GM13977 (cell line): Measurements from ENCODE around the gene MED8.

Experiments
- DNase-seq: peaks from one replicate; pipeline ENCODE4 v3.0.0; 2012; ENCODE audit warnings: low spot score
- in situ Hi-C: fragments of 300-500 bp; cut with MboI; formaldehyde crosslinking; loops from one replicate; pipeline ENCODE4 v1.12.0; 2022; ENCODE audit warnings: low sequenced_read_pairs, low pct_unique_long_range_greater_than_20kb, mixed read lengths, inconsistent platforms; ENCODE audit not compliant: unreplicated experiment
- TF ChIP-seq, protein P1 (sequence below): IDR thresholded peaks from 2 replicates; pipeline ENCODE4 v1.5.1; 2012; ENCODE audit warnings: mild to moderate bottlenecking, control low read depth; ENCODE audit not compliant: insufficient read depth; ENCODE audit errors: extremely low read depth, missing control alignments

MED8 gene, protein sequence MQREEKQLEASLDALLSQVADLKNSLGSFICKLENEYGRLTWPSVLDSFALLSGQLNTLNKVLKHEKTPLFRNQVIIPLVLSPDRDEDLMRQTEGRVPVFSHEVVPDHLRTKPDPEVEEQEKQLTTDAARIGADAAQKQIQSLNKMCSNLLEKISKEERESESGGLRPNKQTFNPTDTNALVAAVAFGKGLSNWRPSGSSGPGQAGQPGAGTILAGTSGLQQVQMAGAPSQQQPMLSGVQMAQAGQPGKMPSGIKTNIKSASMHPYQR

DNA sequence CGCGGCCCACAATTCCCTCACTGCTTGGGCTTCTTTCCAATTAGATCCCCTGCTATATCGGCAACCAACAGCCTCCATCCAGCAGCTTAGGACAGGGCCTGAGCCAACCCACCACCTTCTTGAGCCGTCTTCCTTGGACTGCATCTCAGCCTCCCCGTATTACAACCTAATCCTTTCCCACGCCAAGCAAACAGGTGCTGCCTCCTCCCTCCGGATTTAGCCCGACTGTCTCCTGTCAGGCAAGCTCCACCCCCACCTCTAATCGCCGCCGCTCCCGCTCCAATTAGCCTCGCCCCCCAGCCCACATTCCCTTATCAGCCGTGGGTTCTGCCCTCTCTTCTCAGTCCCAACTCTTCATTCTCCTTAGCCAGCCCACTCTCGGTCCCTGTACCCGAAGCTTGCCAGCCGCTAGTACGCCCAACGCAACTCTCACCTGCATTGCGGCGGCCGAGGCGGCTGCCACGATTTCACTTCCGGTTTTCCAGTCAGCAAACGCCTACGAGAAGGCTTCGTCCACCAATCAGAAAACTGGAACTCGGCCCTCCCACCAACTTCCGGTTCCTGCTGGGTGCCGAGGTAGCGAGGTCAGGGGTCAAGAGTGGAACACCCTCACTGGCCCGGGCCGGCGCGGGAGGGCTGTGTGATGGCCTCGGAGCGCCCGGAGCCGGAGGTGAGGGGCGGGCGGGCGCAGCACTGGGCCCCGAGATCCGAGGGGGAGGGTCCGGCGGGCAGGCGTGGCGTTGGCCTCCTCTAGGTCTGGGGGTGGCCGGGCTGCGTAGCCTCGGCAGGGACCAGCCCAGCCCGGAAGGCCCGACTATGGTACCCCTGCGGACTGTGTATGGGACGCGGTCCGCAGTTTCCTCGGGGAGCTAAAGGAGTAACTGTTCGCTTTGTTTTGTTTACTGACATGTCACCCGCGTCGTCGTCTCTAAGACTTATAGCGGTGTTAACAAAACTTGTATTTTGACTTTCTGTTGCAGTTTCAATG, at the start of gene MED8, which contains the start of gene SZT2:
Gene MED8 (minus strand): TSS at position 475 of the 988 bp plus-strand sequence. CDS start 36 bp downstream, at position 439.
Gene SZT2 (plus strand): TSS at position 574 of the 988 bp plus-strand sequence. CDS start 70 bp downstream, at position 644.
- TF ChIP-seq, protein P1, sequence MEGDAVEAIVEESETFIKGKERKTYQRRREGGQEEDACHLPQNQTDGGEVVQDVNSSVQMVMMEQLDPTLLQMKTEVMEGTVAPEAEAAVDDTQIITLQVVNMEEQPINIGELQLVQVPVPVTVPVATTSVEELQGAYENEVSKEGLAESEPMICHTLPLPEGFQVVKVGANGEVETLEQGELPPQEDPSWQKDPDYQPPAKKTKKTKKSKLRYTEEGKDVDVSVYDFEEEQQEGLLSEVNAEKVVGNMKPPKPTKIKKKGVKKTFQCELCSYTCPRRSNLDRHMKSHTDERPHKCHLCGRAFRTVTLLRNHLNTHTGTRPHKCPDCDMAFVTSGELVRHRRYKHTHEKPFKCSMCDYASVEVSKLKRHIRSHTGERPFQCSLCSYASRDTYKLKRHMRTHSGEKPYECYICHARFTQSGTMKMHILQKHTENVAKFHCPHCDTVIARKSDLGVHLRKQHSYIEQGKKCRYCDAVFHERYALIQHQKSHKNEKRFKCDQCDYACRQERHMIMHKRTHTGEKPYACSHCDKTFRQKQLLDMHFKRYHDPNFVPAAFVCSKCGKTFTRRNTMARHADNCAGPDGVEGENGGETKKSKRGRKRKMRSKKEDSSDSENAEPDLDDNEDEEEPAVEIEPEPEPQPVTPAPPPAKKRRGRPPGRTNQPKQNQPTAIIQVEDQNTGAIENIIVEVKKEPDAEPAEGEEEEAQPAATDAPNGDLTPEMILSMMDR, result no peak
- in situ Hi-C loops, result no loop called here

DNA sequence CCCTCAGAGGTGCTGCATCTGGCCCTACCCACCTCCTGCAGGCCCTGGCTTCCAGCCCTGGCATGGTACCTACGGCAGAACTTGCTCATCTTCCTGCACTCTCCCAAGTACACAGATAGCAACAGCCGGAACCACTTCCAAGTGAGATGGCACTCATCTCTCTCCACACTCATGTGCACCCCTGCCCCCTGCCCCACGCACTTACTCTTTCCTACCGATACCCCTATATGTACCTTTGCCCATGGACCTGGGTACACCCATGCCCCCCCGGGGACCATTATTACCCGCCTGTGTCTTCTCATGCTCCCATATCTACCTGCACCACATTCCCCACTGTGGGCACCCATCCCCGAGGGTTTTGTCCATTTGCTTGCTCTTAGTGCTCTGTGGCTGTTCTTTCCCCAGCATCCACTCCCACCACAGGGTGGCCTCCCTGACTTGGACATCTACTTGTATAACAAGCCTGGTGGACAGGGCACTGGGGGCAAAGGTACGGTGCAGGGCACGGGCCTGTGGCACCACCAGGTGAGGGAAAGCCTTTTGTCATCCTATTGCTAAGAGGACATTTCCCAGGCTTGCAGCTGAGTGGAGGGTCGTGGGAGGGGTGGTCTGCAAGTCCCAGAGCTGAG, 49.5 kb upstream of the MED8 start:
- in situ Hi-C loops, result no loop called here
- DNase-seq, result no peak
- TF ChIP-seq, protein P1, result no peak

More for the DNA sequence above, at the start of gene MED8, which contains the start of gene SZT2:
- peak; percentile 96 for DNase-seq

DNA sequence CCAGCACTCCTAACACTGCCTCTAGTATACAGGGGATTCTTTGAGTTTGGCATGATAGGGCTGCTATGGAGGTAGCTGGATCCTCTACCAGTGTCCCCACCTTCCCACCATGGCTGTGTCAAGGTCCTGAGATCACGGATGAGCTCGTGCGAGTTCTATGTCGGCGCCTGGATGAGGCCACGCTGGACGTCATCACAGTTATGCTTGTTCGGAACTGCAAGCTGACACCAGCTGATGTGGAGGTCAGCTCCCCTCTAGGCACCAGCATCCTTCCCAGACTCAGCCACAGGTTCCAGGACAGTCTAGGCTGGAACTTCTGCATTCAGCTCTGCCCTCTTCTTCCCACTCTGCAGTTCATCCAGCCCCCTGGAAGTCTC, 49.0 kb upstream of the MED8 start:
- in situ Hi-C loops, result no loop called here
- TF ChIP-seq, protein P1, result no peak
- DNase-seq, result no peak

DNA sequence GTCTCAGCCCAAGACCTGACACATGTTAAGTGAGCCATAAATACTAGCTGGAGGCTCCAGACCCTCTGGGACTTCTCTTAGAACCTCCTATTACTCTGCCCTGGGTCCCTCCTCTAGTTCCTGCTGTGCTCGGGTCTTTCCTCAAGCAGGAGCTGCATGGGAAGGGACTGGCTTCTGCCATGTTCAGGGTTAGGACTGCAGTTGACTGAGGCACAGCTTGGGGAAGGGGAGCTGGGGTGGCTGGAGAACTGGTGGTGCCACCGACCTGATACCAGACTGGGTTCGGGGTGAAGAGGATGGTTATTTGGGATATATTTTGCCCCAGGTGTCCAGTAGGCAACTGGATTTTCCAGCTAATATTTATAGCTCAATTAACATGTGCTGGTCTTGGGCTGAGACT, 48.4 kb upstream of the MED8 start:
- TF ChIP-seq, protein P1, result no peak
- DNase-seq, result no peak
- in situ Hi-C loops, result no loop called here

DNA sequence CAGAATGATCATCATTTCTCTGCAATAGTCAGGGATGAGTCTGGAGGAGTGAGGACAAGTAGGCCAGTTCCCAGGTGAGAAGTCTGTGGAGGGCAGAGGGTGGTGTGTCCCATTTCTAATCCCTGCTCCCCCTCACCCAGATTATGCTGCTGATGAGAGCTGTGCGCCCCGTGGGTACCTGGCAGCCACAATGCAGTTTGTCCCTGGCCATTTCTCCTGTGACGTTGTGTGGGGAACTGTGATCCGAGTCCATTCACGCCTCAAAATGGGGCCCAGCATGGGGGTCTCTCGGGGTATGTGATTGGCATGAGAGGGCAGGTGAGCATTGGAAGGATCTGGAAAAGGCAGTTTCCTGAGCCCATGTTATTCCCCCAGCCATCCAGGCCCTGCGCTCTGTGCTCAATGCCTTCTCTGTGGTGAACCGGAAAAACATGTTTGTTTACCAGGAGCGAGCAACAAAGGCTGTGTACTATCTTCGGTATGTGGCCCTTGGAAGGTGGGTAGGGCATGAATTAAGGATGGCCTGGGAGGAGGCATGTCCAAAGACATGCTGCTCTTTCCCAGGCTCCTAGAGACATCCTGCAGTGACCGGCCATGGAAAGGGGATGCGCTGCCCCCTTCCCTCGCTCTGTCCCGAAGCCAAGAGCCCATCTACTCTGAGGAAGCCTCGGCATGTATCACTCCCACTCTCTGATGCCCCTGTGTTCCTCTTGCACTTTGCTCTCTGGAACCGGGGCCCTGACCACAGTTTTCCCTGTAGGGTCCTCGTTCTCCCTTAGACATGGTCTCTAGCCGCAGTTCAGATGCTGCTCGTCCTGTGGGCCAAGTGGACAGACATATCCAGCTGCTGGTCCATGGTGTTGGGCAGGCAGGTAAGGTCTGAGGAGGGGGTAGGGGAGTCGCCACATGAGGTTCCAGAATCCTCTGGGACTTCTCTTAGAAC, 47.7 kb upstream of the MED8 start:
- TF ChIP-seq, protein P1, result no peak
- DNase-seq, result no peak
- in situ Hi-C loops, result no loop called here
